H1 (cell line): ENCODE measurements around the gene CUL1. TPM values are rescaled to one million over a fixed set of nuclear protein-coding genes. Genes with fewer than 3 reads are reported as not detected.

Experiments
- EP300 ChIP-seq, 2 experiments: IDR thresholded peaks; 1 replicate in 1 of 2; 2 replicates in 1 of 2; pipeline ENCODE4 v1.6.1; 2011 to 2012; ENCODE audit warnings: low read depth in 2 of 2, low read length in 2 of 2, mild to moderate bottlenecking in 2 of 2, borderline replicate concordance in 1 of 2, inconsistent platforms in 1 of 2, moderate library complexity in 1 of 2
- NRF1 ChIP-seq: IDR thresholded peaks from 2 replicates; pipeline ENCODE4 v1.6.1; 2011; ENCODE audit warnings: mild to moderate bottlenecking, low read depth, low read length, improper control_type of control experiment
- RFX5 ChIP-seq: IDR thresholded peaks from 2 replicates; pipeline ENCODE4 v1.6.1; 2011; ENCODE audit warnings: low read depth, low read length, improper control_type of control experiment, borderline replicate concordance
- RNF2 ChIP-seq: fragments of 200-900, 300-1000 bp; sonication (generic); IDR thresholded peaks from 2 replicates; pipeline ENCODE4 v1.7.1; 2016; ENCODE audit warnings: borderline replicate concordance, low read depth, mild to moderate bottlenecking, antibody characterized with exemption, low read length; ENCODE audit not compliant: poor library complexity, severe bottlenecking; ENCODE audit errors: missing control alignments
- TAF1 ChIP-seq: IDR thresholded peaks from 2 replicates; pipeline ENCODE4 v1.6.1; 2011; ENCODE audit warnings: mild to moderate bottlenecking, low read depth, low read length
- polyA plus RNA-seq, 7 experiments: library from polyadenylated mRNA; depleted of rRNA in 3 of 7; stranded (reverse) in 5 of 7; unstranded in 2 of 7; fragments of >200 nt in 5 of 7; fragments of 200-250 nt in 2 of 7; gene quantifications; 1 replicate in 5 of 7; 2 replicates in 1 of 7; 4 replicates in 1 of 7; pipeline versions ENCODE4 v1.2.1 to v1.2.3, GENCODE V29; 2011 to 2013; ENCODE audit warnings: missing spikeins in 2 of 7, mixed read lengths in 2 of 7
- total RNA-seq: library from RNA; stranded (reverse); fragmentation: NEBNext Ultra II Directional; extraction: Animal tissue kit (Norgen Biotek cat#: 25700); gene quantifications from 2 replicates; pipeline ENCODE4 v1.2.1, GENCODE V29; 2021

CUL1 gene
- total and polyA plus RNA-seq, 2 of the 8 experiments (the other 6 are each of a cell fraction or from before 2014, with no cell fraction given) = 33.0 to 77.3 TPM

DNA sequence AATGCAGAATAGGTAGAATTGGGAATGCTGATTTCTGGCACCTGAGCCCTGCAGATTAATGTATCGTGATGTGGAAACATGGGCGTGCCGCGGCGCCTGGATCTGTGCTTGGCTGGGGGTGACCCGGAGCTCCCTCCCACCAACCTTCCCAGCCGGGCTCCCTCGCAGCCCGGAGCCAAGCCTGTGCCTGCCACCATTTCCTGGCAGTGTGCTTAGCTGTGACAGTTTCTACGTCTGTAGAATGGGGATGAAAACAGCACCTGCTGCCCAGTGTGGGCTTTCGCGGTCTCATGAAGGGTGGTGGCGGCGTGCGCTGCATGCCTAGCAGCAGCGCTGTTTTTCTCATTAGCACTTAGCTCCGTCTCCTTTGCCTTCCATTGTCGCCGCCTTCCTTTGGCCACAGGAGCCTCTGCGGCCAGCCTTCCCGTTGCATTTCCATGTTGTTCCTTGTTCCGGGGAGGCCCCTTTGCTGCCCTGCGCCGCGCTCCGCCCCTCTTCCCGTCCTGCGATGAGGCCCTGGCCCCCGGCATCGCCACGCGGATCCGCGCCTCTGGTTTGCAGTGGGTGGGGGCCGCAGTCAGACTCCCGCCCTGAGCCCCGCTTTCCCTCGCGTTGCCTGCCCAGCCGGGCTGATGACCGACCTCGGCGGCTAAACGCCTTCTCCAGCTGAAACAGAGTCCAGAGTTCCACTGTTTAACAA is 84.2 kb downstream of the CUL1 start (continued):
- TF ChIP-seq RFX5 = no peak
- no peak for TF ChIP-seq NRF1
- TF ChIP-seq RNF2 = no peak
- no peak for TF ChIP-seq TAF1
- TF ChIP-seq EP300 (IDR thresholded peaks at IDR 0.05; ENCODE audit: borderline replicate concordance in 1 of 2, low read depth in 2 of 2, low read length in 2 of 2) = no peak
- TF ChIP-seq, all 59 proteins: peak for 0
